Daoy (cell line): ENCODE results near the gene SYNPO2. TPM values are rescaled to one million over a fixed set of nuclear protein-coding genes. Genes with fewer than 3 reads are reported as not detected.
"Not testable (repeated sequence)": the region's sequence is repeated elsewhere in the genome, so short reads cannot be mapped to it uniquely, and the experiment has no call there.

Experiments used
- DNase-seq: peaks from one replicate; pipeline ENCODE4 v3.0.0-alpha.2; 2015; ENCODE audit warnings: low read depth
- total RNA-seq: library from RNA; depleted of rRNA; stranded (reverse); fragments of >200 nt; shearing (Covaris generic); gene quantifications from 2 replicates; pipeline ENCODE4 v1.2.3, GENCODE V29; 2014

Gene SYNPO2
- total RNA-seq, 1 experiment from 2014 or later = 0.11 TPM

DNA sequence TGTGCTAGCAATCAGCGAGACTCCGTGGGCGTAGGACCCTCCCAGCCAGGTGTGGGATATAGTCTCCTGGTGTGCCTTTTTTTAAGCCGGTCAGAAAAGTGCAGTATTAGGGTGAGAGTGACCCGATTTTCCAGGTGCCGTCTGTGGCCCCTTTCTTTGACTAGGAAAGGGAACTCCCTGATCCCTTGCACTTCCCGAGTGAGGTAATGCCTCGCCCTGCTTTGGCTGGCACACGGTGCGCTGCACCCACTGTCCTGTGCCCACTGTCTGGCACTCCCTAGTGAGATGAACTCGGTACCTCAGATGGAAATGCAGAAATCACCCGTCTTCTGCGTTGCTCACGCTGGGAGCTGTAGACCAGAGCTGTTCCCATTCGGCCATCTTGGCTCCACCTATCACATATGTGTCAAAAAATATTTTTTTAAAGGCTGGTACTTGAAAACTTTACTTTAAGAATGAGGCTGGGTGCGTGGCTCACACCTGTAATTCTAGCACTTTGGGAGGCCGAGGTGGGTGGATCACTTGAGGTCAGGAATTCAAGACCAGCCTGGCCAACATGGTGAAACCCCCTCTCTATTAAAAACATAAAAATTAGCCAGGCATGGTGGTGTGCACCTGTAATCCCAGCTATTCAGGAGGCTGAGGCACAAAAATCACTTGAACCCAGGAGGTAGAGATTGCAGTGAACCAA lies 179.2 kb downstream of the SYNPO2 start:
- not testable (repeated sequence) for DNase-seq

DNA sequence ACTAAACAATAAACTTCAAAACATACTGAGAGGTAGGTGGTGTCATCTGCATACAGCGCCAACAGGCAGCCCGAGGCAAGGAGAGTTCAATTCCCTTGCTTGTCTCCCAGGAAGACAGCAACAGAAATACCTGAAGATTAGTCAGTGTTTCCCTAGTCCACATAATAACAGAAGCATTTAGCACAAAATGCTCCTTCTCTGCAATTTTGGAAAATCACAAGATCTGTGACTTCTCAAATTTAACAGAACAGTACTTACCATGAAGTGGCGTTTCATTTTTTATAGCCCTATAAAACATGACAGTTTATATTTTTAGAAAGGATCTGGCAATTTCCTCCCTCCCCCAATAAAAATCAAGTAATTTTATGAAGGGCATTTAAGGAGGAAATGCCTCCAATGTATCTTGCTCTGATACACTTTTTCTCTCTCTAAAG lies 179.9 kb downstream of the SYNPO2 start:
- DNase-seq = no peak

DNA sequence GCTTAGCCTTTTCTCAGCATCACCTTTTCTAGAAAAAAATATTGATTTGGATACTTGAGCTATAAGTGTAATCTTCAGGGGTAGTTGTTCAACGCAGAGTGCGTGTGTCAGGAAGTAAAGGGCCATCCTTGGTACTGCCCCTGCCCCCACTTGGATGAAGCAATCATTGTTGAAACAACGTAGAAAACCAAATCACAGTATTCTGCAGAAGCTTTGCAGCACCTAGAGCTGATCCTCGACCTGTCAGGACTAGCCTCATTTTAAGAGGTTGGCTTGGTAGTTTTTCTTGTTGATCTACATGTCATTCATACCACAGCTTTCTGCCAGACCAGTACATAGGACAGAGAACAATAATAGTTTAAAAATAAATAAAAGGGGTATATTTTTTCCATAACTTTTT lies 181.6 kb downstream of the SYNPO2 start:
- no peak for DNase-seq

DNA sequence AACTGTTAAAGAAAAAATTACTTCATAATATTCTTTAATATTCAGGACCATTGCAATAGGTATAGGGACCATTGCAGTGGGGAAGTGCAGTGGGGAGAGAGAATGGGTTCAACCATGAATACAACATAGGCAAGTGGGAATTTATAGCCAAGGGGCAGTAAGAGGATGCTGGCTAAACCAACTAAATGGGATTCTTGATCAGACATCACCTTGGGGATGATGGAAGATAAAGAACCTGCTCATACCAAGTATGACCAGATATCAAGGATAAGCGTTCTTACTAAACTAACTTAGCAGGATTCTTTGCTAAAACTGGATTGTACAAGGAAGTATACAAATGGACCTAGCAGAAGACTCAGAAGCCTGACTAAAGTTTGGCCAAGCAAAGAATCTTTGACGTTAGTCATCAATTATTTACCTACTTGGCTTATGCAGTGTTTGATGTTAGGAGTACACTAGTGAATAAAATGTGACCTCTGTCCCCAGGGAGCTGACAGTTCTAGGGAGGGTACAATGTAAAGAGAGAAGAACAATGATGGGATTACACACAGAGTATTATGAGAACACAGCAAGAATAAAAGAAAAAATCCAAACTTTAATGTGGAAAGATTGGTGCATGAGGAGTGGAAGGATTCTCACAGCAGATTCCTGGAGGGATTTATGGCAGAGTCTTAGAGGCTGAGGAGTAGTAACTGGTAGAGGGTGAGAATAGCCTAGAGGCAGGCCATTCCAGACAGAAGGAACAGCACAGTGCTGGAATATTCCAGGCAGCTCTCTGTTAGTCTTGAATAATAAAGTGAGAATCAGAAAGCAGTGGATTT lies 192.3 kb downstream of the SYNPO2 start:
- no peak for DNase-seq

DNA sequence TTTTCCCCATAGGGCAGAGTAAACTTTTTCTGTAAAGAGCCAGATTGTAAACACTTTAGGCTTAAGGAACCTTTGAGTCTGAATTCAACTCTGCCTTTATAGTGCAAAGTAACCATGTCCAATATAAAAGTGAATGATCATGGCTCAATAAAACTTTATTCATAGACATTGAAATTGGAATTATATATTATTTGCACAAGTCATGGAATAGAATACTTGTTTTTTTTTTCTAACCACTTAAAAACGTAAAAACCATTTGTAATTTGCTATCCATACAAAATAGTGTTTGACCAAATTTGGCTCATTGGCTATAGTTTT lies 192.8 kb downstream of the SYNPO2 start:
- DNase-seq = no peak

DNA sequence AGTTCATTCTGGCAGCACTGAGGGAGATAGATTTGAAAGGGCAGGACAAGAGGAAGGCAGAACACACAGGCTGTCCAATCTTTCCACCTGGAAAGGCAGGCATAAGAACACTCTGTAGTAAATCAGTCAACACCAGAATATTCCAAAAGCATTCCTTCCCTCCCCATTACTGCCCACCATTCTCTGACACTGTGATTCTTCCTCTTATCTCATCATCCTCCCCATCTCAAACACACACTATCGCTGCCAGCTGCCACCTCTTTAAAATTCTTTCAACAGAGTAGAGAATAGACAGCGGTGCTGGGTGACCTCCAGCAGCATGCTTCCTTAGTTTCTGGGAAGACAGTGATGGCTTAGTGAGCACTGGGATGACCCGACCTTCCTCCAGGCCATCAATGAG lies 193.3 kb downstream of the SYNPO2 start:
- DNase-seq = no peak

DNA sequence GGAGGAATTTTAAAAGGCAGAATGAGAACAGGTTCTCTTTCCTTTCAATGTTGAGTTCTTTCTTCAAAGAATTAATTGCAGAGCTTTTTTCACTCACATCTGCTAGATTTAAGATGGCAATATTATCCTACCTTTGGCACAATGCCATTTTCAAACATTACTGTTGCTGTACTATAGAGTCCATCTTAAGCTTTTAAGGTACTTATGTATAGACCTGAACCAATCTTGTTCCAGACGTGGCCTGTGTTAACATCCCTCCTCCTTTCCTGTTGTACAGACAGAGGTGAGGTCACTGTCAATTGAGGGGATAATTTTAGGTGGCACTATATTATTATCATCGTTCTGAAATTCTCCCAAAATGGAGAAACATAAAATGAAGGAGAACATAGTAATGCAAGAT lies 194.0 kb downstream of the SYNPO2 start:
- DNase-seq = no peak

DNA sequence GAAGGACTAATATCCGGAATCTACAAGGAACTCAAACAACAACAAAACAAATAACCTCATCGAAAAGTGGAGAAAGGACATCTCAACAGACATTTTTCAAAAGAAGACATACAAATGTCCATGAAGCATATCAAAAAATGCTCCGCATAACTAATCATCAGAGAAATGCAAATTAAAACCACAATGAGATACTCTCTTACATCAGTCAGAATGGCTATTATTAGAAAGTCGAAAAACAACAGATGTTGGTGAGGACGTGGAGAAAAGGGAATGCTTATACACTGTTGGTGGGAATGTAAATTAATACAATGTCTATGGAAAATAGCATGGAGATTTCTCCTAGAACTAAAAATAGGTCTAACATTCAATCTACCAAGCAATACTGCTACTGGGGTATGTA lies 195.9 kb downstream of the SYNPO2 start:
- DNase-seq = no peak

DNA sequence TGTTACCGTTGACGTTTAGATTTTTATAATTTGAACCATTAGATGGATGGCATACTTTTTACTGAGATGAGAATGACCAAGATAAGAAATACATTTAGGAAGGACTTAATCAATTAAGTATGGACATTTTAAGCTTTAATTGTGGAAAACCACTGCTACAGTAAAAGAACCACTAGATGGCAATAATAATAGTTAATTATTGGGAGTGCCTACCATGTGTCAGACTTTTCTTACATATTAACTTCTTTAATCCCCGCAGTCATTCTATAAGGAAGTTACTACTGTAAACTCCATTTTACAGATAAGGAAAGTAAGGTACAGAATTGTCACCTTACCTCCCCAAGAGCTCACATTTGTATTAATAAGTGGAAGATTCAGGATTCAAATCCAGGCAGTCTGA lies 198.5 kb downstream of the SYNPO2 start:
- no peak for DNase-seq

DNA sequence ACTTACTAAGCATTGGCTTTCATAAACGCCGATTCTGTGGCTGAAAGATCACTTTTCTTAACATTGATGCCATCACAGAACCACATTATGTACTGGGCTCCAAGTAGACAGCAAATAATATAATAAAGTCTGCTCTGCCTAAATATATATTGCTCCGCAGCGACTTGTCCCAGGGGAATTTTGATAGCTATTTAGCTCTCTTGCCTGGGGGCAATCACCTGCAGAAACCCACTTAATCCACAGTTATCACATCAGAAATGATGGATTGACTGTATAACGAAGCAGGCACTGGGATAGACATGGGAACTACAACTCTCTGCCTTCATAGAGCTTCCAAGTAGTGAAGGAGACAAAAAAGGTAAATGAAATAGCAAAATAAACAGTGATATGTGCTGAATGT lies 199.0 kb downstream of the SYNPO2 start:
- DNase-seq = no peak

DNA sequence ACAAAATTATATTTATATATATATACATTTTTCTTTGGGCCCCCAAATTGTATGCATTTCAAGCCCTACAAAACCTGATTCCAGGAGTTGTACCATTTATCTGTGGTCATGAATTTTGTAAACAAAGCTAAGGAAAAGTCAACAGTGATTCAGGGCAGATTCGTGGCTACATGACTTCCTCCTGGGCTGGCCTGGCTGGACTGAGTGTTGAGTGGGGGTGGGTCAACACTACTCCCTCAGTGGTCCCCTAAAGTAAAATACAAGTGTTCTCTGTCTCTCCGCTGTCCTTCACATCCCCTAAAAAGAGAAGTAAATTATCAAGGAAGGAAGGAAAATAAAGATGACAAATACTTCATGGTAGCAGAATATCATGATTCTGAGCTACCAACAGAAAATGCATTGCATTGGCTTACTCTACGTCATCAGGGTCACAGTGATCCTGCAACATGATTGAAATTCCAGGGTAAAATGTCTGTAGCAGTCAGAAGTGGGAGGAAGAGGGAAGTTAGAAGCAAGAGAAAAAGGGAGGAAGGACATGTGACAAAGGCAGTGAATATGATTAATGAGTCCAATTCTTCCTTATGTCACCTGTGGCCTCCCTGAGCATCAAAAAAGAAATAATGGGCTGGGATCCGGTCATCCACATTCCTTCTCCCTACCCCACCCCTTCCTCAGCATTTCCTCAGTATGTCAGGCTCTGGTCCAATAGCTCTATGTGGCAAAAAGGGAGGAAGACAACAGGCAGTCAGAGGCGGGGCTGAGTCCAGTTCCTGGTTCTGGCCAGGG lies 204.6 kb downstream of the SYNPO2 start:
- peak; percentile 12 for DNase-seq

DNA sequence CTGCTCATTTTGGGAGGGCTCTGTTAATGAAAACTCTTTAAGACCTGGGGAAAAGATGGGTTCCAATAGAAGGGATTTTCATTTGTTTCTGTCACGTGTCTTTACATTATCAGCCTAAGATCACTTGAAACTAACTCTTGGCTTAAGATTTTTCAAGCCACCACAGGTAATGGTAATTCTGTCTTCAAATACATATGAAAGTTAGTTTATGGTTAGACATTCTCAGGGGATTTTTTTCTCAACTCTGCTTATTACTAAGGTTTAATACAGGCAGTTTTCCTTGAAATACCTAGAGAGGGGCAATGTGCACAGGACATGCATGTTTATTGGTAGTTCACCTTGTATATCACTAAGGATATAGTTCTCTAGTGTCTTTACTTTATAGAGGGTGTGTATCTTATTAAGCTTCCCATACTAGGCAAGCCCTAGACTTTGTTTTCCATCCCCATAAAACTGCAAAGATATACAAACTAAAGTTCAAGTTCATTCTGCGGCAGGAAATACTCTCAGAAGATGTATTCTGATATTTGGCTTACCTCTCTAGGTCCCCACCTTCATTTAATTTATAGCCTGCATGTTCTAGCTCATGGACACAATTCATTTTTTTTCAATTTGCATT lies 208.7 kb downstream of the SYNPO2 start:
- DNase-seq = no peak

DNA sequence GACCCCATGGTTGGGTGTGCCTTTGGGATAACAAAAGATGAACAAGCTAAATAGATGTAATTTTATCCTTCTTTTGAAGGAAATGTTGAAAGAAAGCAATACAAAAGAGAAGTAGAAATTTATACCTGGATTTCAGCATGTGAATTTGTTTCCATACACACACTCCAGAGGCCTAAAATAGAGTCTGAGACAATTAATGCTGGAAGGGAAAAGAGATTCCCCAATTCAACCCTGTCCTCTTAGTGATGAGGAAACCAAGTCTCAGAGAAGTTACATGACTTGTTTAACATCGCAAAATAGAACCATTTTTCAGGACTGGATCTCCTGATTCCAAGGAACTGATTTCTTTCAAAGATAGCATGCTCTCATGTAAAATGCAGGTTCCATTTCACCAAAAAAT lies 209.7 kb downstream of the SYNPO2 start:
- DNase-seq = no peak

DNA sequence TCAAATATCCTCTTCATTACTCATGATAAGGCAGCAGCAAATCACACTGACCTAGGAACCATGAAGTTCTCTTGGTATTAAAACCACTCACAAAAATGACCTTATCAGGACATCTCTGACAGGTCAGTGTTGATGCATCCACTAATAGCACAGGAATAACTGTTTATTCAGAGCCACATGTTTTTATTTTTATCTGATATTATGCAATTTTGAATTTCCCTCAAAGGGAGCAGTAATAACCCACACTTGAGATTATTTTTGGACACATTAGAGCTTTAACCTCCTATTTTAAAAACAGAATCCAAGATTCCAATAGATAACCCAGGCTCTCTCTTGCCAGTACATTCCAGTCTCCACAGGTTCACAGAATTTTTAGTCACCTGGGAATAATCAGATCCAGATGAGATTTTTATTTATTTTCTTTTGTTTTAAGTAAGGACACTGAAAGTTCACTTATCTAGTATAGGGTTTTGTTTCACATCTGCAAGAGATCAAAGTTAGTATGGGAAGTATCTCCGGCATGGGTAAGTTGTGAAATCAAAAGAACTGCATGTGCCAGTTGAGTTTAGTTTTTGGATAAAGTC lies 210.7 kb downstream of the SYNPO2 start:
- DNase-seq = no peak

DNA sequence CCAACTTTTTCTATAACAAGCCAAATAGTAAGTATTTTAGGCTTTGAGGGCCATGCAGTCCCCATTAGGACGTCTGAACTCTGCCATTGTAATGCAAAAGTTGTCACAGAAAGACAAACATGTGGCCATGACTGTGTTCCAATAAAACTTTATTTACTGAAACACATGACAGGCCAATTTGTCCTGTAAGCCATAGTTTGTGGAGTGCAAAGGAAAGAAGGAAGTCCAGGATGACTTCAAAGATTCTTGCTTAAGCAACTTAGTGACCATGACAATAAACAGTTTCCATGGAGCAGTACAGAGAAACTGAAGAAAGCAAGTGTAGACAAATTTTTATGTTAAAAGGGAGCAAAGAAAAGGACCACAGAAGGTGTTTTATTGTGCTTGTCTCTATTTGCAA lies 212.0 kb downstream of the SYNPO2 start:
- no peak for DNase-seq

DNA sequence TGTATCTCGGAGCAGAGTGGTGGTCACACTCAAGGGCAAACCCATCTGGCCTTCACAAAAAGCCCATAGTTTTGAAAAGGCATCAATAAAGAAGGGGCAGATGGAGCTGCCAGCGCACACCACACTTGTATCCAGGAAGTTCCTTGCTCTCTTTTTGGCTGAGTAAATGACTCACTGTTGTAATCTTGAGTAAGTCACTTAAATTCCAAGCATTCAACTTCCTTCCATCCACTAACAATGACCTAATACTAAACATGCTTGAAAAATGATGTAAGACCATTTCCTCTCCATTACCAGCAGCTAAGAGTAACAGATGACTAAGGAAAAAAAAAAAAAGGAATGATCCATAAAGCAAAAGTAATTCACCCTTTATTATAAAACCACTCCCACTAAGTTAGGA lies 214.6 kb downstream of the SYNPO2 start:
- DNase-seq = peak; percentile 74

DNA sequence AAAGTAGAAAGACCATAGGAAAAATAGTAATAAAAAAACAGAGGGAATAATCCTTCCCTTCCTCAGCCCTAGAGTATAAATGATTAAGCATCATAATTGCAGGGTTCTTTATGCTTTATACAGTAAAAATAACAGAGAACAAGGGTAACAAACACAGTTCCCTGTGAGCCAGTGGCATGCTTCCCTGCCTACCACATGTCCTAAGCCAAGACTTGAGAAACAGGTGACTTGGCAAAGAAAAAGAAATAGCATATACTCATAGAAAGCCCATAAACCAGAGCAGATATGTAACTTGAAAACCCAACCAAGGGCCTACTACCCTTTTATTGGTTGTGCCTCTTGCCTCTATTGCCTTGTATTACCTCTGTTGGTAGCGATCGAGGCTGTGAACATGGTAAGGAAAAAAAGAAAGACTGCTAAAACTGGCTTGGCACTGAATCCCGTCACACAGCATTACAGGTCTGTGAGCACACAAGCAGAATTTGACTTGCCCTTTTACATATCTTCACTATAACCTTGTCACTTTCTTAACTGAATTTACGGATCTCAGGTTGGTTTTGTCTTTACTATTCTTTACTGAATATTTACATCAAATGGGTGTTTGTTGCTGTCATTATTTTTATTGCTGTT lies 216.1 kb downstream of the SYNPO2 start:
- no peak for DNase-seq

DNA sequence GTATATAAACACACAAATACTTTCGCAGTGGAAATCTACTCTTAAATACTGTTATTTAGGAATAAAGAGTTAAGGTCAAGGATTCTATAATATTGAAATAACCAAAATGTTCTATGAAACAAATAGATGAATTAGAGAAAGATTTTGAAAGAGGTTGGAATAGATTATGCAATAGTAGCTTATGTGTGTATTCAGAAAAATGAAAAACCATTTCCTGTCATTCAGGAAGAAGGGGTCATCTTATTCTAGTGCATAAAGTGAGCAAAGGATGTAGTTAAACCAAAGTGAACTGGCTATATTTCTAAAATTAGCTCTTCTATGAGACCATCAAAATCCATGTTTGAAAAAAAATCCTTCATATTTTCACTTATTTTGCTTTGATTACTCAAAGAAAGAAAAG lies 217.0 kb downstream of the SYNPO2 start:
- DNase-seq = no peak

DNA sequence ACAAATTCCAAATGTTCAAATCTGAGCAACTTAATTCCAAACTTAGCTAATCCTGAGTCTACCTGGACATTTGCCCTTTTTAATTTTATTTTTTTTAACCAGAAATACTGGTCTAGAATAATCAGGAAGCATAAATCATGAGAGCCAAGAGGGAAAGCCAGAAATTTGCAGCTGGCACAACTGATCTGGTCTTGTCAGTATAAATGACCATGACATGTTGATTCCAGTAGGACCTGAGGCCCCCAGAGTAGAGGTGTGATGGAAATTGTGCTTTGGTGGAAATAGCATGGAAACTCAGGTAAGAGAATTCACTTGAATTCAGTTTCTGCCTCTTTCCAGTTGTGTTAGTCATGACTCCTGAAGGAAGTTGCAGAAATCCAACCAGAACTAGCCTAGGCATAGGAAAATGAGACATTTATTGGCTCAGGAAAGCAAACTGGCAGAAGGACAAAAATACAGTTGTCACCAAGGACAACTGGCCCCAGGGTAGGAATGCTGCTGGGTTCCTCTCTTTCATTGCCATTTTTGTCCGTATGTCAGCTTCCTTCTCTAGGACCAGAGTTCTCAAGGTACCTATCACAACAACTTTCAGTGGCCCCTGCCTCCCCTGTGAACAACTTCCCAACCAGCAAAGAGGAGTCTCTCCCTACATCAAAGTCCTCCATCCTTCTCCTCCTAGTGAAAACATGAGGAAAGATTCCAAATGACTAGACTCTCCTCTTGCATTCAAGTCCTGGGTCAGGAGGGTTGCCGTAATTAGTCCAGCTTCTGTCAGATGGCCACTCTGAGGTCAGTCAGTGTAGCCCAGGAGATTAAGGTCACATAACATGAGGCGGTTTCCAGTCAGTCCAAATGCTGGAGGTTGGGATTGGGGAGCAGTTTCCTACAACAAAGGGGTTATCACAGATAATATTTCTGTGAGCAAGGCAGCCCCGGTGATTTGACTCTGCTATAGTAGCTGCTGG lies 217.7 kb downstream of the SYNPO2 start:
- DNase-seq = no peak

DNA sequence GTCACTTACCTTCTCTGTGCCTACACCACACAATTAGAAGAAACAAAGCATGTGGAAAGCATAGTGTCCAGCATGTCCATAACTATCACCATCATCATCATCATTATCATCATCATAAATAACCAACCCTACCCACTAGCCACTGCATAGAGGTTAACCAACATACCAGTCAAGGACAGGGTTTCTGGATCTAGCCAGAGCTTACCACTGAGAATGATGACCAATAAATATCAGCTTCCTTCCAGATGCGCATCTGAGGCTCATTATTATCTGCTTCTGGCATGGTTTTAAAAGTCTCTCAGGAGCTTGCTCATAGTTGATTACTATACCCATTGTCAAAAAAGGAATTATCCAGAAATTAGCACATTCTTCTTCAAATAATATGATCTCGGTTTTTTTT lies 221.5 kb downstream of the SYNPO2 start:
- DNase-seq = no peak
